Measurements from ENCODE around the gene ATXN7.

DNA sequence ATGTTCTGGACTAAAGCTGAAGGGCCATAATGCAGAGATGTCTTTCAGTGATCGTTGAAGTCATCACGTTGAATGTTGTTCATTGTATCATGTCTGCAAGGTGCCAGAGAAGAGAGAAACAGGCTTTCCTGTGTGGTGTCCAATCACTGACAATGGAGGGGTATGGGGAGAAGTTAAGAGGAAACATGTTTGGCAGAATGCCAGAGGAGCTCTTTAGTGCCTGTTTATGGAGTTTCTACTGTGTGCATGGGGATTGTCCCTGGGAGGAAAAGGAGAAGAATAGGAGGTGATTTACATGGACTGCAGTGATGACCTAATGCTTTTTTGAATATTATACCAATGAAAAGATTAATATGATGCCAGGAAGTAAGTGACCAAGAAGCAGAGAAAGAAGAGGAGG is 36.8 kb downstream of the ATXN7 start:
- TF ChIP-seq, protein P1, sequence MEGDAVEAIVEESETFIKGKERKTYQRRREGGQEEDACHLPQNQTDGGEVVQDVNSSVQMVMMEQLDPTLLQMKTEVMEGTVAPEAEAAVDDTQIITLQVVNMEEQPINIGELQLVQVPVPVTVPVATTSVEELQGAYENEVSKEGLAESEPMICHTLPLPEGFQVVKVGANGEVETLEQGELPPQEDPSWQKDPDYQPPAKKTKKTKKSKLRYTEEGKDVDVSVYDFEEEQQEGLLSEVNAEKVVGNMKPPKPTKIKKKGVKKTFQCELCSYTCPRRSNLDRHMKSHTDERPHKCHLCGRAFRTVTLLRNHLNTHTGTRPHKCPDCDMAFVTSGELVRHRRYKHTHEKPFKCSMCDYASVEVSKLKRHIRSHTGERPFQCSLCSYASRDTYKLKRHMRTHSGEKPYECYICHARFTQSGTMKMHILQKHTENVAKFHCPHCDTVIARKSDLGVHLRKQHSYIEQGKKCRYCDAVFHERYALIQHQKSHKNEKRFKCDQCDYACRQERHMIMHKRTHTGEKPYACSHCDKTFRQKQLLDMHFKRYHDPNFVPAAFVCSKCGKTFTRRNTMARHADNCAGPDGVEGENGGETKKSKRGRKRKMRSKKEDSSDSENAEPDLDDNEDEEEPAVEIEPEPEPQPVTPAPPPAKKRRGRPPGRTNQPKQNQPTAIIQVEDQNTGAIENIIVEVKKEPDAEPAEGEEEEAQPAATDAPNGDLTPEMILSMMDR (IDR thresholded peaks at IDR 0.05): no peak
- no peak for TF ChIP-seq ZFX (IDR thresholded peaks at IDR 0.05; ENCODE audit: borderline replicate concordance)

Data from 22Rv1 (cell line).